BE2C (cell line): ENCODE results near the gene MAMLD1.

Experiments
- DNase-seq: peaks from one replicate; pipeline ENCODE4 v3.0.0-alpha.2; 2020
- H3K27me3 ChIP-seq: fragments of 250-450 bp; sonication (Bioruptor Pico); 2 replicates; pipeline ENCODE4 v1.5.1; 2020; ENCODE audit warnings: mild to moderate bottlenecking
- H3K36me3 ChIP-seq: fragments of 250-450 bp; sonication (Bioruptor Pico); 2 replicates; pipeline ENCODE4 v1.5.1; 2020; ENCODE audit warnings: mild to moderate bottlenecking
- H3K4me1 ChIP-seq: fragments of 250-450 bp; sonication (Bioruptor Pico); 2 replicates; pipeline ENCODE4 v1.5.1; 2020
- H3K4me3 ChIP-seq: 2 replicates; pipeline ENCODE4 v1.5.1; 2011; ENCODE audit warnings: low read depth, low read length
- H3K9me3 ChIP-seq: fragments of 250-450 bp; sonication (Bioruptor Pico); 2 replicates; pipeline ENCODE4 v1.5.1; 2020
- TF ChIP-seq, protein P1 (sequence below): IDR thresholded peaks from 2 replicates; pipeline ENCODE4 v1.5.1; 2012; ENCODE audit warnings: mild to moderate bottlenecking, low read depth, low read length

The MAMLD1 gene

DNA sequence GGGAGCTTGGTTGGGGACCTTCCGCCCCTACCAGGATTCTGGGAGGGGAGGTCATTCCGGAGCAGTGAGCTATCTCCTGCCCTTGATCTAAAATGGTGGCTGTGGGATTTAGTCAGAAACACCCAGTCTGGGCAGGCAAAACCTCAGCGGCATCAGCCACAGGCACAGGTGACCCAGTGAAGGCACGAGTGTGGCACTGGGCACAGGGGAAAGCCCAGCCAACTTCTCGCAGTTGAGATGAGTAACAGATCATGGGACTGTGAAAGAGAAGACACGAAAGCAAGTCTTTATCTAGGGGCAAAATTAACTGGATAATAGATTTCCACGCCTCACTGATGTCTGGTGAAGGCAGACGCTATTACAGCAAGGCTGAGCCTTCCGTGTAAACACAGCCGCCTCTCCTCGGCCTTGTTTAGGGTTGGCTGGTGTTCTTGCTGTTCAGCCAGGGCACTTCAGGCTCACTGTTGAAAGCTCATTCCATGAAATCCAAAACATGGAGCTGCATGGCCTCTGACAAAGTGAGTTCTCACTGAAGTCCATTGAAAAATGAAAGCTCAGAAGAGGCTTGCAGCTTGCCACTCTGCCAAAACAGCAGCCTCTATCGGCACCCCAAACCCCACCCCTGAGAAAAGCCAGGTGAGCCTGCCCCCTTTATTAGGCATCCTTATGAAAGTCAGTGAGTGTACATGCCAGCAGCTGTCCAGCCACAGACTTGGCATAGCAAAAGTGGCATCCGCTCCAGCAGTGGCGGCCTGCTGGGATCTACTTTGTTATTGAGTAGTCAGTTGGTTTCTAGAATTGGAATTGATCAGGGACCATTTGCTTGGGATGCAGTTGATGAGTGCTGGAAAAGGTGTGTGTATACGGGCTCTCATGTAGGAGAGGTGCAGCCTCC is 103.0 kb downstream of the MAMLD1 start:
- DNase-seq: no peak
- no peaks in the 10 kb centered on the region for H3K9me3 ChIP-seq
- H3K4me1 ChIP-seq: no peaks in the 10 kb centered on the region
- no peaks in the 10 kb centered on the region for H3K27me3 ChIP-seq
- no peak overlapping the region for H3K4me3 ChIP-seq
- TF ChIP-seq, protein P1, sequence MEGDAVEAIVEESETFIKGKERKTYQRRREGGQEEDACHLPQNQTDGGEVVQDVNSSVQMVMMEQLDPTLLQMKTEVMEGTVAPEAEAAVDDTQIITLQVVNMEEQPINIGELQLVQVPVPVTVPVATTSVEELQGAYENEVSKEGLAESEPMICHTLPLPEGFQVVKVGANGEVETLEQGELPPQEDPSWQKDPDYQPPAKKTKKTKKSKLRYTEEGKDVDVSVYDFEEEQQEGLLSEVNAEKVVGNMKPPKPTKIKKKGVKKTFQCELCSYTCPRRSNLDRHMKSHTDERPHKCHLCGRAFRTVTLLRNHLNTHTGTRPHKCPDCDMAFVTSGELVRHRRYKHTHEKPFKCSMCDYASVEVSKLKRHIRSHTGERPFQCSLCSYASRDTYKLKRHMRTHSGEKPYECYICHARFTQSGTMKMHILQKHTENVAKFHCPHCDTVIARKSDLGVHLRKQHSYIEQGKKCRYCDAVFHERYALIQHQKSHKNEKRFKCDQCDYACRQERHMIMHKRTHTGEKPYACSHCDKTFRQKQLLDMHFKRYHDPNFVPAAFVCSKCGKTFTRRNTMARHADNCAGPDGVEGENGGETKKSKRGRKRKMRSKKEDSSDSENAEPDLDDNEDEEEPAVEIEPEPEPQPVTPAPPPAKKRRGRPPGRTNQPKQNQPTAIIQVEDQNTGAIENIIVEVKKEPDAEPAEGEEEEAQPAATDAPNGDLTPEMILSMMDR: no peak
- H3K36me3 ChIP-seq: no peaks in the 10 kb centered on the region

DNA sequence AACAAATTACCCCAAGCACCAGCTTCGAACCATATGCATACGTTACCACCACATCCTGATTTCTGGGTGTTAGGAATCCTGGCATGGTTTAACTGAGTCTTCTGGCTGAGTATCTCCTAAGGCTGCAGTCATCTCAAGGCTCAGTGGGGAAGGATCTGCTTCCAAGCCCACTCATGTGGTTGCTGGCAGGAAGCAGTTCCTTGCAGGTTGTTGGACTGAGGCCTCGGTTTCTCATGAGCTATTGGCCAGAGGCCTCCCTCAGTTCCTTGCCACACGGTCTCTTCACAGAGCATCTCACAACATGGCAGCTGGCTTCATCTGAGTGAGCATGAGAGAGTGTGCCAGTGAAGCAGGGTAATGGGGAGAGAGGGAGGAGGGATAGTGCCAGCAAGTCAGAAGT is 109.2 kb downstream of the MAMLD1 start:
- no peaks in the 10 kb centered on the region for H3K9me3 ChIP-seq
- no peaks in the 10 kb centered on the region for H3K4me1 ChIP-seq
- TF ChIP-seq, protein P1: no peak
- no peak for DNase-seq
- H3K36me3 ChIP-seq: no peaks in the 10 kb centered on the region
- H3K27me3 ChIP-seq: no peaks in the 10 kb centered on the region
- no peak overlapping the region for H3K4me3 ChIP-seq

DNA sequence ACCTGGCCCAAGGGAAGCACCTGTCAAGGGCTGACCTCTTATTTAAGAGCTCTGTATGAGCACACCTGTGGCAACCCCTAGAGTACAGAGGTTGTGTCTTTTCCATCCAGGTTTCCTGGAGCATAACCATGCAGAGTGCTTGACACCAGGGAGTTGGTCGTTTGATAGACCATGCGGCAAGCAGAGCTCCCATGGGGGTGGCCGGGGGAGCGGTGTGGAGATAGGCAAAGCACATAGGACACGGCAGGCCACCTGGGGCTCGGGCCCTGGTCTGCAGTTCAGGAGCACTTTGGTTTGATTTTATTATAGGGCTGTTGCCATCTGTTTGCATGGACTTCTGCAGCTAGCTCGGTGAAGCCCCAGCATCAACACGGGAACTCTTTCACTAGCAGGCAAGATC is 110.3 kb downstream of the MAMLD1 start:
- no peaks in the 10 kb centered on the region for H3K27me3 ChIP-seq
- TF ChIP-seq, protein P1: no peak
- no peak for DNase-seq
- H3K36me3 ChIP-seq: no peaks in the 10 kb centered on the region
- no peaks in the 10 kb centered on the region for H3K9me3 ChIP-seq
- no peaks in the 10 kb centered on the region for H3K4me1 ChIP-seq
- no peak overlapping the region for H3K4me3 ChIP-seq

DNA sequence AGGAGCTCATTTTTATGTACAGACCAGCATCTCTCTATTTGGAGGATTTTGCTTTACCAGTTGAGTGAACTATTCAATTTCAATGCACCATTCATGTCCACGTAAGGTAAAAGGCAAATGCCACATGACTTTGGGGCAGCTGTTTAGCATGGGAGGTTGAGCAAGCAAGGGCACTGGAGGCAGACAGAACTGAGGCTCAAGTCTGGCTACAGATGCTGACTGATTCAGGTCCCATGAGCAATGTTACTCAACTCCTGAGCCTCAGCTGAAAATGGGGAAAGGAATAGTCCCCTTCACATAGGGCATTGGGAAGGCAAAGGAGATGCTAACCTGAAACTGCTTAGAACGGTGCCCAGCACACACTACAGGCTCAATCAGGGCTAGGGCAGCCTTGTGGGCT is 112.3 kb downstream of the MAMLD1 start:
- Histone ChIP-seq H3K27me3 (no peaks in the 10 kb centered on the region), H3K4me3 (no peak overlapping the region), H3K36me3 (no peaks in the 10 kb centered on the region), H3K9me3 (no peaks in the 10 kb centered on the region), H3K4me1 (no peaks in the 10 kb centered on the region)
- no peak for DNase-seq
- TF ChIP-seq, protein P1: no peak

DNA sequence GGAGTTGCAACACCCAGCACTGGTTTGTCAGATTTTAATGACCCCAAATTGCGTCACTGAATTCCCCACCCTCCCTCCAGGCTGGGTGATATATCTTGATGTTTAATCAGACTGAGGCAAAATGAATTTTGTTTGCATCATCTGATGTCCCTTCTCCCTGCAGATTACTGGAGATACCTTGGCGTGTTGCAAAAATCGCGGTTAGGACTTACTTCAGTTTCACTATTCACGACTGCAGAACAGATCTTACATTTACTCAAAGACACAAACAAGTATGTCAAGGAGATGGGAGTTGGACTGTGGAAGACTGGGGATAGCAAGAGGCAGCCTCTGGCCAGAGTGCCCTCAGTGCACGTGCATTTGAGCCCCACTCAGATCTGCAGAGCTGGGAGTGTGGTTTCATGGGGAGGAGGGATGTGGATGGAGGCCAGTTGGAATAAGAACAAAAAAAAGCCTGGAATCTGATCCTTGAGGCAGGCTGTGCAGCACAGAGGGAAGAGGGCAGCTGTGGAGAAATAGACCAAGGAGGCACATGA is 113.1 kb downstream of the MAMLD1 start:
- Histone ChIP-seq H3K4me3 (no peak overlapping the region), H3K4me1 (no peaks in the 10 kb centered on the region)
- DNase-seq: no peak

More for the DNA sequence above, 113.1 kb downstream of the MAMLD1 start:
- no peaks in the 10 kb centered on the region for H3K36me3 ChIP-seq
- TF ChIP-seq, protein P1: no peak
- H3K9me3 ChIP-seq: no peaks in the 10 kb centered on the region
- no peaks in the 10 kb centered on the region for H3K27me3 ChIP-seq
